K562 (cell line): ENCODE results near the gene DVL2. TPM values are rescaled to one million over a fixed set of nuclear protein-coding genes. Genes with fewer than 3 reads are reported as not detected.

Experiments used
- ARID1B ChIP-seq: fragments of 450-650 bp; IDR thresholded peaks from 2 replicates; pipeline ENCODE4 v1.6.1; 2016; ENCODE audit warnings: antibody characterized with exemption, mild to moderate bottlenecking, inconsistent platforms
- BCOR ChIP-seq: fragments of 450-650 bp; IDR thresholded peaks from 2 replicates; pipeline ENCODE4 v1.6.1; 2016
- CTCF ChIP-seq, 3 experiments: IDR thresholded peaks in 2 of 3; conservative IDR thresholded peaks in 1 of 3; 2 replicates each; pipeline ENCODE4 v1.5.1; 2011 to 2012; ENCODE audit warnings: low read length in 3 of 3, mild to moderate bottlenecking in 3 of 3, control low read depth in 2 of 3, improper control_type of control experiment in 1 of 3, inconsistent platforms in 1 of 3, low read depth in 1 of 3, mixed read lengths in 1 of 3, moderate library complexity in 1 of 3; ENCODE audit not compliant: insufficient read depth in 2 of 3
- DACH1 ChIP-seq: fragments of 450-650 bp; IDR thresholded peaks from 2 replicates; pipeline ENCODE4 v1.6.1; 2018; ENCODE audit not compliant: partially characterized antibody
- DNMT1 ChIP-seq: fragments of 450-650 bp; IDR thresholded peaks from 2 replicates; pipeline ENCODE4 v1.6.1; 2016; ENCODE audit warnings: antibody characterized with exemption, mild to moderate bottlenecking
- EP400 ChIP-seq: fragments of 450-650 bp; IDR thresholded peaks from 2 replicates; pipeline ENCODE4 v1.6.1; 2017; ENCODE audit warnings: antibody characterized with exemption, mild to moderate bottlenecking, moderate library complexity
- HDGF ChIP-seq: fragments of 450-650 bp; IDR thresholded peaks from 2 replicates; pipeline ENCODE4 v1.6.1; 2016
- HMBOX1 ChIP-seq: sonication (generic); IDR thresholded peaks from 2 replicates; pipeline ENCODE4 v1.6.1; 2016
- LCOR ChIP-seq: sonication (generic); formaldehyde crosslinking; IDR thresholded peaks from 2 replicates; pipeline ENCODE4 v1.8.0; 2022; ENCODE audit warnings: mild to moderate bottlenecking, missing genetic modification reagents
- MYBL2 ChIP-seq, 2 experiments: fragments of 450-650 bp in 1 of 2; sonication (generic) in 1 of 2; formaldehyde crosslinking in 1 of 2; IDR thresholded peaks; 2 replicates each; pipeline versions ENCODE4 v1.6.1 to v1.8.1; 2017 to 2022; ENCODE audit warnings: borderline replicate concordance in 1 of 2, inconsistent platforms in 1 of 2, low read depth in 1 of 2, mild to moderate bottlenecking in 1 of 2, missing genetic modification reagents in 1 of 2, moderate library complexity in 1 of 2
- MYNN ChIP-seq, 2 experiments: sonication (generic); formaldehyde crosslinking in 1 of 2; IDR thresholded peaks; 2 replicates each; pipeline versions ENCODE4 v1.5.0 to v1.6.1; 2016 to 2020; ENCODE audit warnings: antibody characterized with exemption in 1 of 2, missing genetic modification reagents in 1 of 2
- NFE2 ChIP-seq: IDR thresholded peaks from 2 replicates; pipeline ENCODE4 v1.6.1; 2014; ENCODE audit warnings: antibody characterized with exemption, low read depth
- POLR2AphosphoS5 ChIP-seq: IDR thresholded peaks from 2 replicates; pipeline ENCODE4 v1.6.1; 2011; ENCODE audit warnings: mild to moderate bottlenecking, low read depth, low read length, moderate library complexity; ENCODE audit not compliant: control insufficient read depth, insufficient read depth
- SRF ChIP-seq, 2 experiments: fragments of 250-450, 450-650 bp in 1 of 2; sonication (Bioruptor Pico) in 1 of 2; sonication (generic) in 1 of 2; formaldehyde crosslinking; IDR thresholded peaks; 2 replicates each; pipeline versions ENCODE4 v1.5.0 to v1.5.1; 2020 to 2022; ENCODE audit warnings: mild to moderate bottlenecking in 1 of 2, missing genetic modification reagents in 1 of 2
- TBL1XR1 ChIP-seq, 2 experiments: IDR thresholded peaks; 2 replicates each; pipeline ENCODE4 v1.6.1; 2012; ENCODE audit warnings: improper control_type of control experiment in 2 of 2, low read length in 2 of 2, mild to moderate bottlenecking in 1 of 2
- TRIM24 ChIP-seq, 2 experiments: fragments of 450-650 bp; IDR thresholded peaks; 2 replicates each; pipeline ENCODE4 v1.6.1; 2016
- ZNF253 ChIP-seq: fragments of 250-450 bp; sonication (Bioruptor Pico); conservative IDR thresholded peaks from 2 replicates; pipeline ENCODE4 v1.6.1; 2021; ENCODE audit warnings: mild to moderate bottlenecking
- ZNF280A ChIP-seq: fragments of 450-650 bp; IDR thresholded peaks from 2 replicates; pipeline ENCODE4 v1.6.1; 2018; ENCODE audit warnings: mild to moderate bottlenecking, low read depth; ENCODE audit not compliant: partially characterized antibody
- polyA plus RNA-seq, 8 experiments: library from polyadenylated mRNA; depleted of rRNA in 4 of 8; stranded (reverse) in 5 of 8; unstranded in 3 of 8; fragments of >200 nt; fragmentation: Nextera tagmentation in 2 of 8; fragmentation: Illumina TruSeq in 1 of 8; extraction: Ambion mirVana in 2 of 8; extraction: Trizol in 1 of 8; gene quantifications; 2 replicates each; pipeline versions ENCODE4 v1.2.1 to v1.2.3, GENCODE V29; 2011 to 2014; ENCODE audit warnings: inconsistent platforms in 1 of 8, missing spikeins in 1 of 8
- total RNA-seq, 7 experiments: library from RNA; depleted of rRNA in 6 of 7; stranded (reverse); fragments of >200 nt in 6 of 7; fragmentation: Illumina TruSeq in 2 of 7; extraction: Trizol in 2 of 7; gene quantifications; 2 replicates each; pipeline versions ENCODE4 v1.2.1 to v1.2.3, GENCODE V29; 2011 to 2021; ENCODE audit warnings: low replicate concordance in 1 of 7
- TF ChIP-seq, protein P1 (sequence below): sonication (generic); formaldehyde crosslinking; IDR thresholded peaks from 2 replicates; pipeline ENCODE4 v1.8.1; 2023; ENCODE audit warnings: mild to moderate bottlenecking, missing genetic modification reagents, moderate library complexity
- TF ChIP-seq, protein P2 (sequence below): fragments of 250-450 bp; sonication (Bioruptor Pico); IDR thresholded peaks from 2 replicates; pipeline ENCODE4 v1.5.1; 2021; ENCODE audit warnings: mild to moderate bottlenecking

The DVL2 gene
- total and polyA plus RNA-seq, 9 of the 15 experiments (the other 6 are each of a cell fraction or from before 2014, with no cell fraction given): 1.3 to 49.5 (median 24.3) TPM

DNA sequence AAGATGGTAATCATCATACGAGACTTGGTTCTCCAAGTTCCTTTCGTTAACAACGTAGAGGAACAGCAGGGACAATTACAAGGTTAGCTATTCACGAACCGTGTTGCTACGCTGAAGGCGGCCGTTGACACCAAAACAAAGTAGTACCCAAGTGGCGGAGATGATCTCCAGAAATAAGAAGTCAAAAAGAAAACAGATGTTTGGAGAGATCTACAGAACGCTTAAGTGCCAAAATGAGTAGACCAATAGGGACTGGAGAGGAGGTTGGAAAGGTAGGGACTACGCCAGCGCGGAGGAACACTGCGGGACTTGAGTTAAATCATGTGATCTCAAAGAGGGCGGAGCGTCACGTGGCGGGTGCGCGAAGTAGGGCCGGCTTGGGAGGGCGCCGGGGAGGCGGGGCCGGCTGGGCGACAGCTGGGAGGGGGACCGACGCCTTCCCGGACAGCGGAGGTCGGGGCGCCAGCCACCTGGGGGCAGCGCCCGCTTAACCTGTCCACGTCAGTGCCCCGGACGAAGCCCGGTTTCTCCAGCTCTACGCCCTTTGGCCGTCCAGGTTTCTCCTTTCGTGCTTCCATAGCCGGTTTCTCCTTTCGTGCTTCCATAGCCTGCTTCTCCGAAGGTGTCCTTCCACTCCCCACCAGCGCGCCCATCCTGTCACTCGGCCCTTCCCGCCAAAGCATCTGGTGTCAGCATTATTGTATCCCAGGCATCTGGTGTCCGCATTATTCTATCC is 8.6 kb upstream of the DVL2 start (continued):
- TF ChIP-seq NFE2: no peak
- TF ChIP-seq SRF (CRISPR knock-in tag; IDR thresholded peaks at IDR 0.05): 0 out of 4 replicates have a peak, but pooled peaks of 1 of the 2 experiments have one; percentile 50
- peak; percentile 66; the same call in 1 of the 2 replicates for TF ChIP-seq POLR2AphosphoS5
- TF ChIP-seq HDGF: no peak
- no peak for TF ChIP-seq ZNF280A
- TF ChIP-seq, protein P1, sequence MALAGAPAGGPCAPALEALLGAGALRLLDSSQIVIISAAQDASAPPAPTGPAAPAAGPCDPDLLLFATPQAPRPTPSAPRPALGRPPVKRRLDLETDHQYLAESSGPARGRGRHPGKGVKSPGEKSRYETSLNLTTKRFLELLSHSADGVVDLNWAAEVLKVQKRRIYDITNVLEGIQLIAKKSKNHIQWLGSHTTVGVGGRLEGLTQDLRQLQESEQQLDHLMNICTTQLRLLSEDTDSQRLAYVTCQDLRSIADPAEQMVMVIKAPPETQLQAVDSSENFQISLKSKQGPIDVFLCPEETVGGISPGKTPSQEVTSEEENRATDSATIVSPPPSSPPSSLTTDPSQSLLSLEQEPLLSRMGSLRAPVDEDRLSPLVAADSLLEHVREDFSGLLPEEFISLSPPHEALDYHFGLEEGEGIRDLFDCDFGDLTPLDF (CRISPR knock-in tag): 0 out of 2 replicates have a peak, but pooled peaks have one; percentile 36
- peak; percentile 98 for TF ChIP-seq DNMT1
- TF ChIP-seq, protein P2, sequence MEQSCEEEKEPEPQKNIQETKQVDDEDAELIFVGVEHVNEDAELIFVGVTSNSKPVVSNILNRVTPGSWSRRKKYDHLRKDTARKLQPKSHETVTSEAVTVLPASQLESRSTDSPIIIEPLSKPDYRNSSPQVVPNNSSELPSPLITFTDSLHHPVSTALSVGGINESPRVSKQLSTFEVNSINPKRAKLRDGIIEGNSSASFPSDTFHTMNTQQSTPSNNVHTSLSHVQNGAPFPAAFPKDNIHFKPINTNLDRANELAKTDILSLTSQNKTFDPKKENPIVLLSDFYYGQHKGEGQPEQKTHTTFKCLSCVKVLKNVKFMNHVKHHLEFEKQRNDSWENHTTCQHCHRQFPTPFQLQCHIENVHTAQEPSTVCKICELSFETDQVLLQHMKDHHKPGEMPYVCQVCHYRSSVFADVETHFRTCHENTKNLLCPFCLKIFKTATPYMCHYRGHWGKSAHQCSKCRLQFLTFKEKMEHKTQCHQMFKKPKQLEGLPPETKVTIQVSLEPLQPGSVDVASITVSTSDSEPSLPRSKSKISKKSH: 0 out of 2 replicates have a peak, but pooled peaks have one; percentile 40
- peak; percentile 33; the same call in 1 of the 2 replicates for TF ChIP-seq HMBOX1
- peak; percentile 54 for TF ChIP-seq MYBL2 (IDR thresholded peaks at IDR 0.05; ENCODE audit: low read depth)
- no peak for TF ChIP-seq MYBL2 (CRISPR knock-in tag; IDR thresholded peaks at IDR 0.05; ENCODE audit: borderline replicate concordance)
- TF ChIP-seq ARID1B: peak; percentile 57; the same call in 1 of the 2 replicates
- no peak for TF ChIP-seq ZNF253
- TF ChIP-seq LCOR: peak; percentile 94
- peak; percentile 66 for TF ChIP-seq DACH1
- TF ChIP-seq BCOR: peak; percentile 77
- TF ChIP-seq MYNN (IDR thresholded peaks at IDR 0.05): peak; percentile 70
- TF ChIP-seq MYNN (CRISPR knock-in tag; IDR thresholded peaks at IDR 0.05): no peak
- peak in 2 of 3 experiments; percentile 8 to 12; a peak in 1 of 6 replicates for TF ChIP-seq CTCF (IDR thresholded peaks at IDR 0.05 in 2 of 3, conservative IDR thresholded peaks at IDR 0.05 in 1 of 3; ENCODE audit: insufficient read depth in 2 of 3, low read depth in 1 of 3, low read length in 3 of 3)
- TF ChIP-seq TRIM24 (IDR thresholded peaks at IDR 0.05): peak in 1 of 2 experiments; percentile 53; a peak in 2 of 4 replicates
- TF ChIP-seq TBL1XR1 (IDR thresholded peaks at IDR 0.05; ENCODE audit: low read length in 2 of 2): peak in 1 of 2 experiments; percentile 8; a peak in 1 of 4 replicates
- TF ChIP-seq EP400: peak; percentile 96
